Brain microvascular endothelial cell (primary cell): Measurements from ENCODE around the gene S100A13.
"Not testable (repeated sequence)": the region's sequence is repeated elsewhere in the genome, so short reads cannot be mapped to it uniquely, and the experiment has no call there.

Source experiments
- DNase-seq: peaks from one replicate; pipeline ENCODE4 v3.0.0-alpha.2; 2020
- H3K27ac ChIP-seq: fragments of 250-450 bp; sonication (Bioruptor Pico); 2 replicates; pipeline ENCODE4 v1.5.1; 2020; ENCODE audit warnings: mild to moderate bottlenecking, moderate library complexity
- H3K27me3 ChIP-seq: fragments of 250-450 bp; sonication (Bioruptor Pico); replicated peaks from 2 replicates; pipeline ENCODE4 v1.5.1; 2020; ENCODE audit warnings: mild to moderate bottlenecking
- H3K36me3 ChIP-seq: fragments of 250-450 bp; sonication (Bioruptor Pico); replicated peaks from 2 replicates; pipeline ENCODE4 v1.5.1; 2020; ENCODE audit warnings: mild to moderate bottlenecking
- H3K4me3 ChIP-seq: 2 replicates; pipeline ENCODE4 v1.5.1; 2011; ENCODE audit warnings: low read depth, mild to moderate bottlenecking, control low read depth, low read length, moderate library complexity
- CTCF ChIP-seq: IDR thresholded peaks from 2 replicates; pipeline ENCODE4 v1.5.1; 2011; ENCODE audit warnings: low read depth, mild to moderate bottlenecking, moderate library complexity, low read length, control low read depth, inconsistent platforms; ENCODE audit errors: missing control alignments
- in situ Hi-C: cut with HindIII; loops from 2 replicates; pipeline ENCODE4 v1.10.0; 2017; ENCODE audit warnings: low sequenced_read_pairs, low pct_ligation_motif_present

The S100A13 gene

GRCh38 chr1:153592748-153593147 is 34.6 kb downstream of the S100A13 start:
- no peak overlapping the region for H3K4me3 ChIP-seq
- H3K27ac ChIP-seq = no peak overlapping the region
- DNase-seq = no peak
- no peaks in the 10 kb centered on the region for H3K27me3 ChIP-seq
- no peak for TF ChIP-seq CTCF
- in situ Hi-C loops = no loop called here
- no peaks in the 10 kb centered on the region for H3K36me3 ChIP-seq

GRCh38 chr1:153588482-153588881 is 38.8 kb downstream of the S100A13 start:
- Histone ChIP-seq H3K36me3 (no peaks in the 10 kb centered on the region), H3K27me3 (no peaks in the 10 kb centered on the region), H3K27ac (no peak overlapping the region), H3K4me3 (no peak overlapping the region)
- in situ Hi-C loops = no loop called here
- no peak for TF ChIP-seq CTCF
- DNase-seq = no peak

- DNase-seq, in situ Hi-C loops, H3K27ac ChIP-seq, H3K36me3 ChIP-seq, H3K4me3 ChIP-seq, H3K27me3 ChIP-seq: not testable (repeated sequence)
Observed at GRCh38 chr1:153588033-153588432, 39.3 kb downstream of the S100A13 start.

GRCh38 chr1:153587314-153587713 is 40.0 kb downstream of the S100A13 start:
- no peak overlapping the region for H3K27ac ChIP-seq
- H3K36me3 ChIP-seq = no peaks in the 10 kb centered on the region
- no peak for TF ChIP-seq CTCF
- in situ Hi-C loops = no loop called here
- DNase-seq = no peak
- no peak overlapping the region for H3K4me3 ChIP-seq
- H3K27me3 ChIP-seq = no peaks in the 10 kb centered on the region

- no peak for DNase-seq
- in situ Hi-C loops = no loop called here
- Histone ChIP-seq H3K27ac (no peak overlapping the region), H3K4me3 (no peak overlapping the region), H3K27me3 (no peaks in the 10 kb centered on the region), H3K36me3 (no peaks in the 10 kb centered on the region)
- no peak for TF ChIP-seq CTCF
Observed at GRCh38 chr1:153586347-153586746, 41.0 kb downstream of the S100A13 start.

- no peak for DNase-seq
- in situ Hi-C loops = no loop called here
- TF ChIP-seq CTCF = no peak
- no peaks in the 10 kb centered on the region for H3K27me3 ChIP-seq
- H3K4me3 ChIP-seq = no peak overlapping the region
- H3K36me3 ChIP-seq = no peaks in the 10 kb centered on the region
- H3K27ac ChIP-seq = no peak overlapping the region
Observed at GRCh38 chr1:153585006-153585405, 42.3 kb downstream of the S100A13 start.
